Mesenchymal stem cell (in vitro differentiated cells and primary cell): ENCODE measurements around the gene OR10A5.
"Not testable (repeated sequence)": the region's sequence is repeated elsewhere in the genome, so short reads cannot be mapped to it uniquely, and the experiment has no call there.

ENCODE experiments used
- DNase-seq: peaks from one replicate; pipeline ENCODE4 v3.0.0-alpha.2; 2013
- H2AFZ ChIP-seq: one replicate; pipeline ENCODE4 v1.6.1; 2013; ENCODE audit warnings: low read depth, mild to moderate bottlenecking, control low read depth, inconsistent platforms, low read length, moderate library complexity
- H2AK5ac ChIP-seq: 2 replicates; pipeline ENCODE4 v1.6.1; 2013; ENCODE audit warnings: low read length, moderate library complexity, mild to moderate bottlenecking, inconsistent platforms; ENCODE audit not compliant: severe bottlenecking
- H2BK120ac ChIP-seq: one replicate; pipeline ENCODE4 v1.6.1; 2013; ENCODE audit warnings: low read depth, mild to moderate bottlenecking, inconsistent platforms, low read length, moderate library complexity
- H2BK12ac ChIP-seq, 2 experiments: one replicate each; pipeline ENCODE4 v1.6.1; 2013; ENCODE audit warnings: inconsistent platforms in 2 of 2, low read length in 2 of 2, mild to moderate bottlenecking in 2 of 2, moderate library complexity in 2 of 2, control low read depth in 1 of 2
- H2BK15ac ChIP-seq: one replicate; pipeline ENCODE4 v1.6.1; 2013; ENCODE audit warnings: mild to moderate bottlenecking, low read depth, inconsistent platforms; ENCODE audit not compliant: poor library complexity, severe bottlenecking
- H2BK5ac ChIP-seq: 2 replicates; pipeline ENCODE4 v1.6.1; 2013; ENCODE audit warnings: low read depth, mild to moderate bottlenecking, low read length, control low read depth, inconsistent platforms; ENCODE audit not compliant: poor library complexity, severe bottlenecking
- H3K14ac ChIP-seq, 2 experiments: one replicate each; pipeline ENCODE4 v1.6.1; 2013; ENCODE audit warnings: inconsistent platforms in 2 of 2, low read length in 2 of 2, control low read depth in 1 of 2, mild to moderate bottlenecking in 1 of 2, moderate library complexity in 1 of 2
- H3K18ac ChIP-seq, 2 experiments: one replicate each; pipeline ENCODE4 v1.6.1; 2013; ENCODE audit warnings: inconsistent platforms in 2 of 2, low read length in 2 of 2, control low read depth in 1 of 2, low read depth in 1 of 2, mild to moderate bottlenecking in 1 of 2
- H3K23ac ChIP-seq, 2 experiments: one replicate each; pipeline ENCODE4 v1.6.1; 2013; ENCODE audit warnings: inconsistent platforms in 2 of 2, low read length in 2 of 2, mild to moderate bottlenecking in 2 of 2, moderate library complexity in 2 of 2, control low read depth in 1 of 2
- H3K27ac ChIP-seq: 2 replicates; pipeline ENCODE4 v1.5.1; 2013; ENCODE audit warnings: mild to moderate bottlenecking, moderate library complexity, low read length, control low read depth, inconsistent platforms; ENCODE audit not compliant: poor library complexity, severe bottlenecking
- H3K27me3 ChIP-seq, 2 experiments: 2 replicates each; pipeline versions ENCODE4 v1.6.1 to v1.7.0; 2013; ENCODE audit warnings: low read length in 2 of 2, mild to moderate bottlenecking in 2 of 2, moderate library complexity in 2 of 2, control low read depth in 1 of 2, inconsistent platforms in 1 of 2; ENCODE audit not compliant: control insufficient read depth in 1 of 2, insufficient read depth in 1 of 2
- H3K36me3 ChIP-seq, 2 experiments: 2 replicates each; pipeline versions ENCODE4 v1.6.1 to v1.7.0; 2013; ENCODE audit warnings: low read length in 2 of 2, control low read depth in 1 of 2, inconsistent platforms in 1 of 2, low read depth in 1 of 2, mild to moderate bottlenecking in 1 of 2; ENCODE audit not compliant: insufficient read depth in 2 of 2, control insufficient read depth in 1 of 2
- H3K4ac ChIP-seq, 2 experiments: one replicate each; pipeline ENCODE4 v1.6.1; 2013; ENCODE audit warnings: inconsistent platforms in 2 of 2, low read length in 2 of 2, mild to moderate bottlenecking in 2 of 2, moderate library complexity in 2 of 2, control low read depth in 1 of 2, low read depth in 1 of 2
- H3K4me1 ChIP-seq: 2 replicates; pipeline ENCODE4 v1.6.1; 2013; ENCODE audit warnings: low read depth, low read length, control low read depth; ENCODE audit not compliant: control insufficient read depth, insufficient read depth
- H3K4me2 ChIP-seq: 2 replicates; pipeline ENCODE4 v1.6.1; 2013; ENCODE audit warnings: low read length, mild to moderate bottlenecking, inconsistent platforms; ENCODE audit not compliant: poor library complexity, severe bottlenecking
- H3K4me3 ChIP-seq, 2 experiments: 2 replicates each; pipeline versions ENCODE4 v1.5.1 to v1.7.0; 2013; ENCODE audit warnings: low read length in 2 of 2, mild to moderate bottlenecking in 2 of 2, control low read depth in 1 of 2, low read depth in 1 of 2; ENCODE audit not compliant: insufficient read depth in 1 of 2
- H3K79me1 ChIP-seq: replicated peaks from 2 replicates; pipeline ENCODE4 v1.6.1; 2013; ENCODE audit warnings: mild to moderate bottlenecking, control low read depth, low read length, inconsistent platforms; ENCODE audit not compliant: poor library complexity, severe bottlenecking
- H3K9ac ChIP-seq: 2 replicates; pipeline ENCODE4 v1.7.0; 2013; ENCODE audit warnings: mild to moderate bottlenecking, low read length, moderate library complexity
- H3K9me3 ChIP-seq: 2 replicates; pipeline ENCODE4 v1.7.0; 2013; ENCODE audit warnings: mild to moderate bottlenecking, low read length; ENCODE audit not compliant: control insufficient read depth
- H4K8ac ChIP-seq: one replicate; pipeline ENCODE4 v1.6.1; 2013; ENCODE audit warnings: inconsistent platforms, mild to moderate bottlenecking, low read length, moderate library complexity
- H4K91ac ChIP-seq: one replicate; pipeline ENCODE4 v1.6.1; 2013; ENCODE audit warnings: mild to moderate bottlenecking, low read length, inconsistent platforms
- WGBS: methylation state at CpG from one replicate; pipeline ENCODE4 v1.1.7; 2013; ENCODE audit warnings: mixed read lengths; 5-methylcytosine and 5-hydroxymethylcytosine counted together

Gene OR10A5

DNA sequence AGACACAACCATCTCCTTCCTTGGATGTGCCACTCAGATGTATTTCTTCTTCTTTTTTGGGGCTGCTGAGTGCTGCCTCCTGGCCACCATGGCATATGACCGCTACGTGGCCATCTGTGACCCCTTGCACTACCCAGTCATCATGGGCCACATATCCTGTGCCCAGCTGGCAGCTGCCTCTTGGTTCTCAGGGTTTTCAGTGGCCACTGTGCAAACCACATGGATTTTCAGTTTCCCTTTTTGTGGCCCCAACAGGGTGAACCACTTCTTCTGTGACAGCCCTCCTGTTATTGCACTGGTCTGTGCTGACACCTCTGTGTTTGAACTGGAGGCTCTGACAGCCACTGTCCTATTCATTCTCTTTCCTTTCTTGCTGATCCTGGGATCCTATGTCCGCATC, 31.4 kb downstream of the OR10A5 start:
- H2AFZ ChIP-seq: no peak overlapping the region
- no peak overlapping the region for H3K4ac ChIP-seq
- no peak overlapping the region for H3K18ac ChIP-seq
- no peaks in the 10 kb centered on the region for H3K36me3 ChIP-seq
- H2BK12ac ChIP-seq: no peak overlapping the region
- no peak overlapping the region for H2BK15ac ChIP-seq
- no peak overlapping the region for H3K23ac ChIP-seq
- H2BK120ac ChIP-seq: no peak overlapping the region
- H3K4me2 ChIP-seq: no peak overlapping the region
- H3K4me1 ChIP-seq: no peaks in the 10 kb centered on the region
- peaks cover 11% of the 10 kb centered on the region for H3K9me3 ChIP-seq
- DNase-seq: no peak
- H3K79me1 ChIP-seq: no peaks in the 10 kb centered on the region
- H2AK5ac ChIP-seq: no peak overlapping the region
- no peak overlapping the region for H3K9ac ChIP-seq
- no peaks in the 10 kb centered on the region for H3K27me3 ChIP-seq
- H2BK5ac ChIP-seq: no peak overlapping the region
- no peak overlapping the region for H3K14ac ChIP-seq
- H3K27ac ChIP-seq: no peak overlapping the region
- 81% methylated on average over 3 of the region's 3 CpGs for WGBS
- no peak overlapping the region for H3K4me3 ChIP-seq
- no peak overlapping the region for H4K91ac ChIP-seq
- H4K8ac ChIP-seq: no peak overlapping the region

GRCh38 chr11:6882751-6883150, 37.3 kb downstream of the OR10A5 start:
- H3K4me3 ChIP-seq: no peak overlapping the region
- no peak overlapping the region for H3K23ac ChIP-seq
- H3K4me2 ChIP-seq: no peak overlapping the region
- no peaks in the 10 kb centered on the region for H3K9me3 ChIP-seq
- H2BK15ac ChIP-seq: no peak overlapping the region
- DNase-seq: no peak
- no peak overlapping the region for H2BK12ac ChIP-seq
- no peak overlapping the region for H2BK120ac ChIP-seq
- H3K4me1 ChIP-seq: no peaks in the 10 kb centered on the region
- H3K14ac ChIP-seq: no peak overlapping the region
- H3K36me3 ChIP-seq: no peaks in the 10 kb centered on the region
- no peak overlapping the region for H2AFZ ChIP-seq
- no peak overlapping the region for H3K9ac ChIP-seq
- no peaks in the 10 kb centered on the region for H3K27me3 ChIP-seq
- H2AK5ac ChIP-seq: no peak overlapping the region
- no peak overlapping the region for H4K91ac ChIP-seq
- no peak overlapping the region for H3K27ac ChIP-seq
- no peak overlapping the region for H2BK5ac ChIP-seq
- H3K79me1 ChIP-seq: no peaks in the 10 kb centered on the region
- H3K4ac ChIP-seq: no peak overlapping the region
- H3K18ac ChIP-seq: no peak overlapping the region
- H4K8ac ChIP-seq: no peak overlapping the region

DNA sequence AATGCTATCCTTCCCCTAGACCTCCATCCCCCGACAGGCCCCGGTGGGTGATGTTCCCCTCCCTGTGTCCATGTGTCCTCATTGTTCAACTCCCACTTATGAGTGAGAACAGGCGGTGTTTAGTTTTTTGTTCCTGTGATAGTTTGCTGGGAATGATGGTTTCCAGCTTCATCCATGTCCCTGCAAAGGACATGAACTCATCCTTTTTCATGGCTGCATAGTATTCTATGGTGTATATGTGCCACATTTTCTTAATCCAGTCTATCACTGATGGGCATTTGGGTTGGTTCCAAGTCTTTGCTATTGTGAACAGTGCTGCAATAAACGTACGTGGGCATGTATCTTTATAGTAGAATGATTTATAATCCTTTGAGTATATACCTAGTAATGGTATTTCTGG, 42.2 kb downstream of the OR10A5 start:
- H4K8ac ChIP-seq, H2BK5ac ChIP-seq, H3K4me3 ChIP-seq, DNase-seq, H3K36me3 ChIP-seq, H2BK15ac ChIP-seq, H3K9me3 ChIP-seq, H3K14ac ChIP-seq, H3K23ac ChIP-seq, H3K4ac ChIP-seq, H3K4me2 ChIP-seq, H3K27ac ChIP-seq, H3K9ac ChIP-seq, H2AK5ac ChIP-seq, H2BK120ac ChIP-seq, H3K27me3 ChIP-seq, H2AFZ ChIP-seq, H3K79me1 ChIP-seq, H3K18ac ChIP-seq, H3K4me1 ChIP-seq, H2BK12ac ChIP-seq, H4K91ac ChIP-seq: not testable (repeated sequence)
- 100% methylated on average over 4 of the region's 5 CpGs for WGBS

DNA sequence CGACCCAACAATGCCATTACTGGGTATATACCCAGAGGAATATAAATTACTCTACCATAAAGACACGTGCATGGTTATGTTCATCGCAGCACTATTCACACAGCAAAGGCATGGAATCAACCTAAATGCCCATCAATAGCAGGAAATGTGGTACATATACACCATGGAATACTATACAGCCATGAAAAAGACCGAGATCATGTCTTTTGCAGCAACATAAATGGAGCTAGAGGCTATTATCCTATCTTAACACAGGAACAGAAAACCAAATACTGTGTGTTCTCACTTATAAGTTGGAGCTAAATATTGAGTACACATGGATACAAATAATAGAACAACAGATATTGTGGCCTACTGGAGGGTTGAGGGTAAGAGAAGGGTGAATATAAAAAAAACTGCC, 43.3 kb downstream of the OR10A5 start:
- no peak overlapping the region for H2BK15ac ChIP-seq
- H4K91ac ChIP-seq: no peak overlapping the region
- H3K36me3 ChIP-seq: no peaks in the 10 kb centered on the region
- no peak overlapping the region for H2BK5ac ChIP-seq
- H3K23ac ChIP-seq: no peak overlapping the region
- H2AFZ ChIP-seq: no peak overlapping the region
- H3K79me1 ChIP-seq: no peaks in the 10 kb centered on the region
- WGBS: 97% methylated on average over 3 of the region's 4 CpGs
- no peak overlapping the region for H3K27ac ChIP-seq
- no peak overlapping the region for H3K4me2 ChIP-seq
- H3K9me3 ChIP-seq: peaks cover 3% of the 10 kb centered on the region
- no peaks in the 10 kb centered on the region for H3K27me3 ChIP-seq
- H2BK120ac ChIP-seq: no peak overlapping the region
- no peak for DNase-seq
- H3K14ac ChIP-seq: no peak overlapping the region
- H2AK5ac ChIP-seq: no peak overlapping the region
- H3K4me1 ChIP-seq: no peaks in the 10 kb centered on the region
- no peak overlapping the region for H3K4me3 ChIP-seq
- H3K18ac ChIP-seq: no peak overlapping the region
- no peak overlapping the region for H2BK12ac ChIP-seq
- no peak overlapping the region for H3K4ac ChIP-seq
- no peak overlapping the region for H3K9ac ChIP-seq
- no peak overlapping the region for H4K8ac ChIP-seq
